ENCODE results near the gene CHRNA10. TPM values are rescaled to one million over a fixed set of nuclear protein-coding genes. Genes with fewer than 3 reads are reported as not detected.
"Not testable (repeated sequence)": the region's sequence is repeated elsewhere in the genome, so short reads cannot be mapped to it uniquely, and the experiment has no call there.

The CHRNA10 gene
- total RNA-seq, 4 donors from 2014 or later: 0.38 to 1.1 (median 1.1) TPM; not detected in 1

DNA sequence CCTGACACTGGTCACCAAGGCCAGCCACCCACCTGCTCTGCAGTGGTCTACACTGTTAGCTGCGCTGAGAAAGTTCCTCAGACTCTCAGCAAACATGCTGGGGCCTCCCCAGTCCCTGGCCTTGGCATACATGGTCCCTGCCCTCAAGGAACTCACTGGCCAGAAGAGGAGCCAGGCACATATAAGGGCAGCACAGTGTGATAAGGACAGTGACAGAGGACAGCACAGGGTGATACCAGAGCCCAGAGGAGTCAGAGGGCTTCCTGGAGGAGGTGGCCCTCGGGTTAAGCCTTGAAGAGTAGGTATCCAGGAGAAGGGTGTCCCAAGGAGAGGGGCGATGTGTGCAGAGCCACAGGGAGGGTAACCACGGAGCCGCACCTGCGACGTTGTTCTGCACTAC is 25.6 kb downstream of the CHRNA10 start:
- intact Hi-C loops (cut with DNase I): no loop called here
- Histone ChIP-seq H3K27ac (no peak overlapping the region), H3K4me1 (peaks cover 10 to 22% (median 10%) of the 10 kb centered on the region in 3 donors), H3K9me3 (no peaks in the 10 kb centered on the region), H3K36me3 (no peaks in the 10 kb centered on the region), H3K27me3 (peaks cover 0 to 38% (median 0%) of the 10 kb centered on the region in 4 donors), H3K4me3 (no peak overlapping the region)
- no peak for DNase-seq
- no peak for TF ChIP-seq POLR2A (IDR thresholded peaks at IDR 0.05)
- TF ChIP-seq, protein P1, sequence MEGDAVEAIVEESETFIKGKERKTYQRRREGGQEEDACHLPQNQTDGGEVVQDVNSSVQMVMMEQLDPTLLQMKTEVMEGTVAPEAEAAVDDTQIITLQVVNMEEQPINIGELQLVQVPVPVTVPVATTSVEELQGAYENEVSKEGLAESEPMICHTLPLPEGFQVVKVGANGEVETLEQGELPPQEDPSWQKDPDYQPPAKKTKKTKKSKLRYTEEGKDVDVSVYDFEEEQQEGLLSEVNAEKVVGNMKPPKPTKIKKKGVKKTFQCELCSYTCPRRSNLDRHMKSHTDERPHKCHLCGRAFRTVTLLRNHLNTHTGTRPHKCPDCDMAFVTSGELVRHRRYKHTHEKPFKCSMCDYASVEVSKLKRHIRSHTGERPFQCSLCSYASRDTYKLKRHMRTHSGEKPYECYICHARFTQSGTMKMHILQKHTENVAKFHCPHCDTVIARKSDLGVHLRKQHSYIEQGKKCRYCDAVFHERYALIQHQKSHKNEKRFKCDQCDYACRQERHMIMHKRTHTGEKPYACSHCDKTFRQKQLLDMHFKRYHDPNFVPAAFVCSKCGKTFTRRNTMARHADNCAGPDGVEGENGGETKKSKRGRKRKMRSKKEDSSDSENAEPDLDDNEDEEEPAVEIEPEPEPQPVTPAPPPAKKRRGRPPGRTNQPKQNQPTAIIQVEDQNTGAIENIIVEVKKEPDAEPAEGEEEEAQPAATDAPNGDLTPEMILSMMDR (IDR thresholded peaks at IDR 0.05): no peak
- 83 to 89% methylated on average over 6 to 7 of the region's 7 CpGs for WGBS, 2 donors

DNA sequence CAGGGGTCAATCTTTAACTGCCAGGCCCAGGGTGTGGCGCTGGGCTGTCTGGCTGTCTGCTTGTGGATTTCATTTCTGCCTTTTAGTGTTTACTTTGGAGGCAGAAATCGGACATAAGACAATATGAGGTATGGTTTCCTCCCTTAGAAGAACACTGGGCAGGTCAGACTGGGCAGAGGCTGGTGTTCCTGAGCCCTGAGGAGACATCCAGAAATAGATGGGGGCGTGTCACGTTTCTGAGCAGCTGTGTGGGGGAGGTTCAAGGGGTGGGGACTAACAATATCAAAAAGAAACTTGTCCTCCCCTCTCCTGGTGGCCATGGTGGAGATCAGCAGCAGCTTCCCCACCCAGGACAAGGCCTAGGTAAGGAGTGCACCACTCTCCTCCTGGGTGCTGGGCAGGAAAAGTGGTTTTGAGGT is 26.4 kb downstream of the CHRNA10 start, which contains the start of gene ART1:
TSS of gene ART1 (plus strand) at position 312 of the 419 bp plus-strand sequence. CDS start 14,086 bp downstream, outside the sequence.
- peaks cover 10 to 22% (median 10%) of the 10 kb centered on the region in 3 donors for H3K4me1 ChIP-seq
- 49 to 58% methylated on average over 4 of the region's 4 CpGs for WGBS, 2 donors
- H3K27ac ChIP-seq: no peak within 1 kb of the TSS
- H3K4me3 ChIP-seq: no peak within 1 kb of the TSS
- no peaks in the 10 kb centered on the region for H3K9me3 ChIP-seq
- peaks cover 0 to 34% (median 0%) of the 10 kb centered on the region in 4 donors for H3K27me3 ChIP-seq
- no peaks in the 10 kb centered on the region for H3K36me3 ChIP-seq
- DNase-seq: no peak
- TF ChIP-seq POLR2A (IDR thresholded peaks at IDR 0.05): no peak
- TF ChIP-seq, protein P1 (IDR thresholded peaks at IDR 0.05): no peak
- intact Hi-C loops (cut with DNase I): no loop called here

DNA sequence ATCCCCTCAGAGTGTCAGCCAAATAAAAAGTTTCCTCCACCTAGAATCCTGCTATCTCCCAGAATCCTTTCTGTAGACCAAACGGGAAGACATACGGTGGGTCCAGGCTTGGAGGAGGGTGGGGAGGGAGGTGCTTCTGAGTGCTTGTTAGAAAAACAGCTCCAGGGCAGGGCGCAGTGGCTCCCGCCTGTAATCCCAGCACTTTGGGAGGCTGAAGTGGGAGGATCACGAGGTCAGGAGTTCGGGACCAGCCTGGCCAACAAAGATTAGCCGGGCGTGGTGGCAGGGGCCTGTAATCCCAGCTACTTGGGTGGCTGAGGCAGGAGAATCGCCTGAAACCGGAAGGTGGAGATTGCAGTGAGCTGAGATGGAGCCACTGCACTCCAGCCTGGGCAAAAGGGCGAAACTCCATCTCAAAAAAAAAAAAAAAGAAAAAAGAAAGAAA is 28.1 kb downstream of the CHRNA10 start:
- WGBS, 2 donors: 29 to 38% methylated on average over 11 of the region's 11 CpGs
- intact Hi-C loops (cut with DNase I); H3K27ac ChIP-seq; H3K9me3 ChIP-seq; H3K36me3 ChIP-seq; DNase-seq: not testable (repeated sequence)
- Histone ChIP-seq H3K4me3 (peak overlapping the region in 3 of 4 donors; percentile 44 to 68 (median 61)), H3K4me1 (peaks cover 10 to 22% (median 10%) of the 10 kb centered on the region in 3 donors), H3K27me3 (peaks cover 0 to 21% (median 0%) of the 10 kb centered on the region in 4 donors)

DNA sequence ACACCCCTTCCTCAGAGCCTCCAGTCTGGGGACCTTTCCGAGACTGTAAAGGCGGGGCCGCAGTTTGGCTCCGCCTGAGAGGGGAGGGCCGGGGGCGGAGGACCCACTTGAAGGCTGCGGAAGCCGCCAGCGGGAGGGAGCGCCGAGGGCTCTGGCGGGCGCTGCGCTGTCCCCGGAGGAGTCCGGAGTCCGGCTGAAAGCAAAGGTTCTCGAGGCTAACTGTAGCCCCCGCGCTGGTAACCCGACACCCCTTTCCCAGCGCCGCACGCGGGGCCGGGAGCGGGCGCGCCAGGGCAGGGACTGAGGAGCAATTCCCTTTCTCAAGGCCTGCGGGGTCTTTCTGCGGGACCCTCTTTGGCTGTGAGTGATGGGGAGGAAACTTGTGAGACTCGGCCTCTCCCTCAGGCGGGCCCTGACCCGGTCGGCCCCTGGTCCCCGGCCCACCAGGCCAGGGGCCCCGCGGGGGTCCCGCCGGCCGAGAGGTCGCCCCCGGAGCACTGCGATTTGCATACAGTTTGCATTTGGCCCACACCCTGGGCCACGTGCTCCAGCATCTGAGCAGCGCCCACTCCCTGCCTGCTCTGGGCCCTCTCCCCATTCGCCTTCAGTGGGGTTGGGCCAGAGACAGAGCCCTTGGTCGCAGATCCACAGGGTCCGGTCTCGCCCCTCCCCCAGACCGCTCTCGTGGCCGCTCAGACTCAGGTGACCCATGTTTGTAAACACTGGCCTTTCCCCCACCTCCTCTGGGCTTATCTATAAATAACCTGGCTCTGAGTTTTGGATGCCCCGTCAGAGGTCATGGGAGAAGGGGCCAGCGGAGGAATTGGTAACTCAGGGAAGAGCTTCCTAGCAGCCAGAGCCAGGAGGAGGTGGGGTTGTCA is 28.9 kb downstream of the CHRNA10 start:
- no peak for DNase-seq
- TF ChIP-seq POLR2A (IDR thresholded peaks at IDR 0.05): peak in 1 of 4 donors; percentile 21
- TF ChIP-seq, protein P1 (IDR thresholded peaks at IDR 0.05): no peak
- Histone ChIP-seq H3K4me1 (peaks cover 10 to 22% (median 10%) of the 10 kb centered on the region in 3 donors), H3K4me3 (peak overlapping the region; percentile 32 to 68 (median 52)), H3K27ac (peak overlapping the region in 2 of 4 donors; percentile 0 to 73), H3K36me3 (no peaks in the 10 kb centered on the region), H3K27me3 (peaks cover 0 to 21% (median 0%) of the 10 kb centered on the region in 4 donors), H3K9me3 (no peaks in the 10 kb centered on the region)
- intact Hi-C loops (cut with DNase I): no loop called here
- 0% methylated on average over 8 of the region's 55 CpGs; no CpG with 5 or more reads in 1 of the 2 donors for WGBS, 2 donors

DNA sequence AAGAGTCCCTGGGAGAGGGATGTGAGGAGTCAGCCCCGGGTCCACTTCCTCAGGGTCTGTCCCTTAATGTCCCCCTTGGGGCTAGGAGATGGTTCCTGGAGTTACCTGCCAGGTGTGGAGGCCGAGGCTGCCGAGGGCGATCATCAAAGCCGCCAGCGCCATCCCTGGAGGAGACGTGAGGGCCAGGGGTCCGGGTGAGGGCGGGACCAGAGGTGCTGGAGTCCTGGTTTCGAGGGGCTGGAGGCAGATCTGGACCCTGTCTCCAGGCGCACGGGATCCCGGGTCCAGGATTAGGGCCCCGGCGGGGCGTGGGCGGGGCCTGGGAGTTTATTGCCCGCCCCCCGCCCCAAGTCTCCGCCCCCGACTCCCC is 29.5 kb downstream of the CHRNA10 start, which contains the start of gene ART5:
TSS of gene ART5 (minus strand) at position 292 of the 370 bp plus-strand sequence. CDS start at position 162, 130 bp downstream.
- peaks cover 10 to 22% (median 10%) of the 10 kb centered on the region in 3 donors for H3K4me1 ChIP-seq
- H3K27me3 ChIP-seq: peaks cover 0 to 21% (median 0%) of the 10 kb centered on the region in 4 donors
- no peaks in the 10 kb centered on the region for H3K9me3 ChIP-seq
- peak within 1 kb of the TSS in 2 of 4 donors; percentile 0 to 73 for H3K27ac ChIP-seq
- peak within 1 kb of the TSS; percentile 32 to 68 (median 52) for H3K4me3 ChIP-seq
- intact Hi-C loops (cut with DNase I): no loop called here
- no peak for DNase-seq
- TF ChIP-seq POLR2A (IDR thresholded peaks at IDR 0.05): no peak
- TF ChIP-seq, protein P1 (IDR thresholded peaks at IDR 0.05): no peak
- 0 to 42% methylated on average over 2 to 3 of the region's 21 CpGs for WGBS, 2 donors
- H3K36me3 ChIP-seq: no peaks in the 10 kb centered on the region

Measured in esophagus squamous epithelium (tissue), 5 donors.